HEK293 (cell line): ENCODE data around the gene PCDHAC1.

ENCODE experiments used
- CTCF ChIA-PET: fragments of 350-600 bp; formaldehyde crosslinking; extraction: SDS; loops from one replicate; lab custom pipeline; 2021; ENCODE audit warnings: antibody characterized with exemption; lab: Yijun Ruan, JAX
- POLR2A ChIA-PET: fragments of 300-600 bp; formaldehyde crosslinking; extraction: SDS; loops from one replicate; lab custom pipeline; 2020; ENCODE audit warnings: antibody characterized with exemption, inconsistent platforms; lab: Yijun Ruan, JAX
- H3K27ac ChIP-seq: fragments of 200-500 bp; sonication (Bioruptor generic); 2 replicates; pipeline ENCODE4 v1.5.1; 2014; ENCODE audit warnings: low read depth, low read length, control low read depth, inconsistent platforms; ENCODE audit errors: extremely low read depth
- H3K36me3 ChIP-seq, 2 experiments: fragments of 200-500 bp in 1 of 2; sonication (Bioruptor generic) in 1 of 2; 1 replicate in 1 of 2; 2 replicates in 1 of 2; pipeline ENCODE4 v1.5.1; 2014 to 2017; ENCODE audit warnings: inconsistent platforms in 2 of 2, low read length in 2 of 2; ENCODE audit not compliant: control insufficient read depth in 2 of 2, insufficient read depth in 1 of 2
- H3K4me1 ChIP-seq: fragments of 200-500 bp; sonication (Bioruptor generic); 2 replicates; pipeline ENCODE4 v1.5.1; 2014; ENCODE audit warnings: mild to moderate bottlenecking, low read length, inconsistent platforms; ENCODE audit not compliant: control insufficient read depth, insufficient read depth
- H3K4me3 ChIP-seq: 2 replicates; pipeline ENCODE4 v1.5.1; 2011; ENCODE audit warnings: low read depth, mild to moderate bottlenecking, control low read depth, low read length, moderate library complexity
- H3K9me3 ChIP-seq: fragments of 200-500 bp; sonication (Bioruptor generic); 2 replicates; pipeline ENCODE4 v1.5.1; 2014; ENCODE audit warnings: low read depth, low read length, inconsistent platforms; ENCODE audit not compliant: control insufficient read depth, insufficient read depth
- IKZF3 ChIP-seq: fragments of 450-650 bp; IDR thresholded peaks from 2 replicates; pipeline ENCODE4 v1.5.0; 2018; ENCODE audit warnings: missing biosample characterization, mild to moderate bottlenecking, missing genetic modification characterization, moderate library complexity
- KLF8 ChIP-seq: fragments of 450-650 bp; formaldehyde crosslinking; IDR thresholded peaks from 2 replicates; pipeline ENCODE4 v1.5.1; 2016; ENCODE audit warnings: missing biosample characterization, missing genetic modification characterization
- PRDM1 ChIP-seq: fragments of 450-650 bp; formaldehyde crosslinking; IDR thresholded peaks from 2 replicates; pipeline ENCODE4; 2016; ENCODE audit warnings: missing biosample characterization, missing genetic modification characterization
- SCRT1 ChIP-seq: fragments of 450-650 bp; formaldehyde crosslinking; IDR thresholded peaks from 2 replicates; pipeline ENCODE4 v1.5.1; 2016; ENCODE audit warnings: missing biosample characterization, missing genetic modification characterization, borderline replicate concordance
- SCRT2 ChIP-seq: fragments of 450-650 bp; formaldehyde crosslinking; IDR thresholded peaks from 2 replicates; pipeline ENCODE4 v1.5.1; 2016; ENCODE audit warnings: missing biosample characterization, missing genetic modification characterization
- ZFP41 ChIP-seq: fragments of 450-650 bp; formaldehyde crosslinking; IDR thresholded peaks from 2 replicates; pipeline ENCODE4 v1.5.1; 2016; ENCODE audit warnings: missing biosample characterization, missing genetic modification characterization, borderline replicate concordance
- ZIC2 ChIP-seq: fragments of 450-650 bp; formaldehyde crosslinking; IDR thresholded peaks from 2 replicates; pipeline ENCODE4 v1.5.1; 2016; ENCODE audit warnings: missing biosample characterization, missing genetic modification characterization
- ZNF10 ChIP-seq: fragments of 450-650 bp; formaldehyde crosslinking; IDR thresholded peaks from 2 replicates; pipeline ENCODE4 v1.5.1; 2017; ENCODE audit warnings: missing biosample characterization, missing genetic modification characterization
- ZNF155 ChIP-seq: fragments of 450-650 bp; formaldehyde crosslinking; IDR thresholded peaks from 2 replicates; pipeline ENCODE4 v1.5.1; 2016; ENCODE audit warnings: missing biosample characterization, missing genetic modification characterization
- ZNF184 ChIP-seq: fragments of 450-650 bp; IDR thresholded peaks from 2 replicates; pipeline ENCODE4 v1.5.1; 2018; ENCODE audit warnings: missing biosample characterization, mild to moderate bottlenecking, missing genetic modification characterization
- ZNF2 ChIP-seq: fragments of 450-650 bp; formaldehyde crosslinking; IDR thresholded peaks from 2 replicates; pipeline ENCODE4 v1.5.1; 2016; ENCODE audit warnings: missing biosample characterization, missing genetic modification characterization
- ZNF223 ChIP-seq: fragments of 450-650 bp; formaldehyde crosslinking; IDR thresholded peaks from 2 replicates; pipeline ENCODE4 v1.5.1; 2016; ENCODE audit warnings: missing biosample characterization, missing genetic modification characterization
- ZNF324 ChIP-seq: fragments of 450-650 bp; formaldehyde crosslinking; IDR thresholded peaks from 2 replicates; pipeline ENCODE4 v1.5.1; 2016; ENCODE audit warnings: missing biosample characterization, missing genetic modification characterization
- ZNF335 ChIP-seq: fragments of 450-650 bp; formaldehyde crosslinking; conservative IDR thresholded peaks from 2 replicates; pipeline ENCODE4 v1.5.1; 2016; ENCODE audit warnings: missing biosample characterization, missing genetic modification characterization
- ZNF354C ChIP-seq: fragments of 450-650 bp; formaldehyde crosslinking; IDR thresholded peaks from 2 replicates; pipeline ENCODE4 v1.5.1; 2016; ENCODE audit warnings: missing biosample characterization, missing genetic modification characterization, low read depth, borderline replicate concordance
- ZNF391 ChIP-seq: fragments of 450-650 bp; formaldehyde crosslinking; IDR thresholded peaks from 2 replicates; pipeline ENCODE4 v1.5.1; 2016; ENCODE audit warnings: low read depth, missing biosample characterization, missing genetic modification characterization, borderline replicate concordance
- ZNF48 ChIP-seq: fragments of 450-650 bp; formaldehyde crosslinking; IDR thresholded peaks from 2 replicates; pipeline ENCODE4 v1.5.1; 2016; ENCODE audit warnings: missing biosample characterization, missing genetic modification characterization
- ZNF610 ChIP-seq: fragments of 450-650 bp; formaldehyde crosslinking; IDR thresholded peaks from 2 replicates; pipeline ENCODE4 v1.5.1; 2016; ENCODE audit warnings: missing biosample characterization, missing genetic modification characterization, borderline replicate concordance
- ZNF621 ChIP-seq: fragments of 450-650 bp; formaldehyde crosslinking; IDR thresholded peaks from 2 replicates; pipeline ENCODE4 v1.5.1; 2017; ENCODE audit warnings: missing biosample characterization, missing genetic modification characterization
- ZNF629 ChIP-seq: fragments of 450-650 bp; formaldehyde crosslinking; IDR thresholded peaks from 2 replicates; pipeline ENCODE4 v1.5.1; 2017; ENCODE audit warnings: missing biosample characterization, missing genetic modification characterization
- ZNF654 ChIP-seq: fragments of 450-650 bp; formaldehyde crosslinking; IDR thresholded peaks from 2 replicates; pipeline ENCODE4 v1.5.1; 2016; ENCODE audit warnings: low read depth, missing biosample characterization, missing genetic modification characterization
- ZNF707 ChIP-seq: fragments of 450-650 bp; formaldehyde crosslinking; IDR thresholded peaks from 2 replicates; pipeline ENCODE4 v1.5.1; 2016; ENCODE audit warnings: missing biosample characterization, missing genetic modification characterization
- ZNF837 ChIP-seq: fragments of 450-650 bp; formaldehyde crosslinking; IDR thresholded peaks from 2 replicates; pipeline ENCODE4 v1.5.1; 2016; ENCODE audit warnings: missing biosample characterization, missing genetic modification characterization
- TF ChIP-seq, protein P1 (sequence below): fragments of 450-650 bp; formaldehyde crosslinking; IDR thresholded peaks from 2 replicates; pipeline ENCODE4 v1.5.1; 2016; ENCODE audit warnings: missing biosample characterization, missing genetic modification characterization
- TF ChIP-seq, protein P2 (sequence below): fragments of 450-650 bp; formaldehyde crosslinking; IDR thresholded peaks from 2 replicates; pipeline ENCODE4 v1.5.1; 2016; ENCODE audit warnings: missing biosample characterization, missing genetic modification characterization
- TF ChIP-seq, protein P3 (sequence below): fragments of 450-650 bp; formaldehyde crosslinking; IDR thresholded peaks from 2 replicates; pipeline ENCODE4 v1.5.1; 2016; ENCODE audit warnings: missing biosample characterization, missing genetic modification characterization
- TF ChIP-seq, protein P4 (sequence below): fragments of 450-650 bp; formaldehyde crosslinking; IDR thresholded peaks from 2 replicates; pipeline ENCODE4 v1.5.1; 2016; ENCODE audit warnings: missing biosample characterization, missing genetic modification characterization

PCDHAC1 gene

GRCh38 chr5:140916325-140916724 lies 9.8 kb upstream of the PCDHAC1 start (continued):
- TF ChIP-seq, protein P1, sequence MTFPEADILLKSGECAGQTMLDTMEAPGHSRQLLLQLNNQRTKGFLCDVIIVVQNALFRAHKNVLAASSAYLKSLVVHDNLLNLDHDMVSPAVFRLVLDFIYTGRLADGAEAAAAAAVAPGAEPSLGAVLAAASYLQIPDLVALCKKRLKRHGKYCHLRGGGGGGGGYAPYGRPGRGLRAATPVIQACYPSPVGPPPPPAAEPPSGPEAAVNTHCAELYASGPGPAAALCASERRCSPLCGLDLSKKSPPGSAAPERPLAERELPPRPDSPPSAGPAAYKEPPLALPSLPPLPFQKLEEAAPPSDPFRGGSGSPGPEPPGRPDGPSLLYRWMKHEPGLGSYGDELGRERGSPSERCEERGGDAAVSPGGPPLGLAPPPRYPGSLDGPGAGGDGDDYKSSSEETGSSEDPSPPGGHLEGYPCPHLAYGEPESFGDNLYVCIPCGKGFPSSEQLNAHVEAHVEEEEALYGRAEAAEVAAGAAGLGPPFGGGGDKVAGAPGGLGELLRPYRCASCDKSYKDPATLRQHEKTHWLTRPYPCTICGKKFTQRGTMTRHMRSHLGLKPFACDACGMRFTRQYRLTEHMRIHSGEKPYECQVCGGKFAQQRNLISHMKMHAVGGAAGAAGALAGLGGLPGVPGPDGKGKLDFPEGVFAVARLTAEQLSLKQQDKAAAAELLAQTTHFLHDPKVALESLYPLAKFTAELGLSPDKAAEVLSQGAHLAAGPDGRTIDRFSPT (tag by site-specific recombination), result no peak

- POLR2A ChIA-PET, result no interaction called here
- Histone ChIP-seq H3K27ac (no peak overlapping the region), H3K4me3 (no peak overlapping the region), H3K9me3 (no peaks in the 10 kb centered on the region), H3K36me3 (no peaks in the 10 kb centered on the region), H3K4me1 (no peaks in the 10 kb centered on the region)
- TF ChIP-seq ZNF155, result no peak
- TF ChIP-seq, protein P2, sequence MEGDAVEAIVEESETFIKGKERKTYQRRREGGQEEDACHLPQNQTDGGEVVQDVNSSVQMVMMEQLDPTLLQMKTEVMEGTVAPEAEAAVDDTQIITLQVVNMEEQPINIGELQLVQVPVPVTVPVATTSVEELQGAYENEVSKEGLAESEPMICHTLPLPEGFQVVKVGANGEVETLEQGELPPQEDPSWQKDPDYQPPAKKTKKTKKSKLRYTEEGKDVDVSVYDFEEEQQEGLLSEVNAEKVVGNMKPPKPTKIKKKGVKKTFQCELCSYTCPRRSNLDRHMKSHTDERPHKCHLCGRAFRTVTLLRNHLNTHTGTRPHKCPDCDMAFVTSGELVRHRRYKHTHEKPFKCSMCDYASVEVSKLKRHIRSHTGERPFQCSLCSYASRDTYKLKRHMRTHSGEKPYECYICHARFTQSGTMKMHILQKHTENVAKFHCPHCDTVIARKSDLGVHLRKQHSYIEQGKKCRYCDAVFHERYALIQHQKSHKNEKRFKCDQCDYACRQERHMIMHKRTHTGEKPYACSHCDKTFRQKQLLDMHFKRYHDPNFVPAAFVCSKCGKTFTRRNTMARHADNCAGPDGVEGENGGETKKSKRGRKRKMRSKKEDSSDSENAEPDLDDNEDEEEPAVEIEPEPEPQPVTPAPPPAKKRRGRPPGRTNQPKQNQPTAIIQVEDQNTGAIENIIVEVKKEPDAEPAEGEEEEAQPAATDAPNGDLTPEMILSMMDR (tag by site-specific recombination), result no peak
- no peak for TF ChIP-seq SCRT1 (tag by site-specific recombination)
- no peak for TF ChIP-seq ZNF354C
- TF ChIP-seq ZNF48 (tag by site-specific recombination), result no peak
- TF ChIP-seq, protein P3, sequence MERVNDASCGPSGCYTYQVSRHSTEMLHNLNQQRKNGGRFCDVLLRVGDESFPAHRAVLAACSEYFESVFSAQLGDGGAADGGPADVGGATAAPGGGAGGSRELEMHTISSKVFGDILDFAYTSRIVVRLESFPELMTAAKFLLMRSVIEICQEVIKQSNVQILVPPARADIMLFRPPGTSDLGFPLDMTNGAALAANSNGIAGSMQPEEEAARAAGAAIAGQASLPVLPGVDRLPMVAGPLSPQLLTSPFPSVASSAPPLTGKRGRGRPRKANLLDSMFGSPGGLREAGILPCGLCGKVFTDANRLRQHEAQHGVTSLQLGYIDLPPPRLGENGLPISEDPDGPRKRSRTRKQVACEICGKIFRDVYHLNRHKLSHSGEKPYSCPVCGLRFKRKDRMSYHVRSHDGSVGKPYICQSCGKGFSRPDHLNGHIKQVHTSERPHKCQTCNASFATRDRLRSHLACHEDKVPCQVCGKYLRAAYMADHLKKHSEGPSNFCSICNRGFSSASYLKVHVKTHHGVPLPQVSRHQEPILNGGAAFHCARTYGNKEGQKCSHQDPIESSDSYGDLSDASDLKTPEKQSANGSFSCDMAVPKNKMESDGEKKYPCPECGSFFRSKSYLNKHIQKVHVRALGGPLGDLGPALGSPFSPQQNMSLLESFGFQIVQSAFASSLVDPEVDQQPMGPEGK (tag by site-specific recombination), result no peak
- no peak for TF ChIP-seq ZNF610 (tag by site-specific recombination)
- TF ChIP-seq SCRT2, result no peak
- no peak for TF ChIP-seq ZNF837 (tag by site-specific recombination)
- CTCF ChIA-PET, result interaction anchor here (0.7 to 1.0 kb wide), 2 partner anchors 42 to 54 kb away, joined by 3 to 5 read pairs; partner anchors contain the start of gene PCDHA13
Observed at GRCh38 chr5:140923601-140924000, 2.5 kb upstream of the PCDHAC1 start.

DNA sequence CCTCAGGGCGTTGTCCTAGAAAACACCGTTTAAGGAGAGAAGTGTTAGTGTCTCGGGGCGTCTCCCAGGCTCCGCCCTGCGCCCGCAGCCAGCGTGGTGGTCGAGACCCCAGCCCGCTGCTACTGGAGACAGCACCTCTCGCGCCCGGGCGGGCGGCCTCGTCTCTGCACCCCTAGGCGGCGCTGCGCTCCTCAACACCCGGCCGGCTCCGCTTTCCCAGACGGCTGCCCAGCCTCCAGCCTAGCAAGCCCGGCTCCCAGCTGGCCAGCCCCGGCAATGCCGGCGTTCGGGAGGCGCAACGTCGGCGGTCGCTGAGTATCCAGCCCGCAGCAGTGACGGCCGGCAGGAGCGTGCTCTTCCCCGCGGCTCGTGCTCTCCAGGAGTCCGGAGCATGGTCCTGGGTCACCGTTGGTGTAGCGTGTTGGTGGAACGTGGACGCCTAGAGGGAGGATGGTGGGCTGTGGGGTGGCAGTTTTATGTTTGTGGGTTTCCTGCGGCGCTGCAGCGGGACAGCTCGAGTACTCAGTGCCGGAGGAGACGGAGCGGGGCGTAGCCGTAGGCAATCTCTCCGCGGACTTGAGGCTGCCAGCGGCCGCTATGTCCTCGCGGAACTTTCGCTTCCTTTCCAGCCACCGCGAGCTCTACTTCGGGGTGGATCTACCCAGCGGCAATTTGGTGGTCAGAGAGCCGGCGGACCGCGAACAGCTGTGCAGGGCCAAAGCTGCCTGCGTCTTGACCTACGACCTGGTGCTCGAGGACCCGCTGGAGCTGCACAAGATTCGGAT lies 536 bp downstream of the PCDHAC1 start:
- Histone ChIP-seq H3K27ac (no peak overlapping the region), H3K4me3 (peak overlapping the region; percentile 52), H3K9me3 (no peaks in the 10 kb centered on the region), H3K4me1 (no peaks in the 10 kb centered on the region), H3K36me3 (no peaks in the 10 kb centered on the region)
- POLR2A ChIA-PET, result interaction anchor here (0.7 to 1.6 kb wide), 3 partner anchors 40 to 113 kb away, joined by 3 to 7 read pairs (median 3); partner anchors contain the start of gene PCDHAC2
- CTCF ChIA-PET, result interaction anchor here (0.6 to 3.4 kb wide), 28 partner anchors 8 to 1888 kb away, joined by 3 to 35 read pairs (median 4); partner anchors contain the start of genes PCDHA12 and PCDHA13
- TF ChIP-seq IKZF3 (tag by site-specific recombination), result no peak
- TF ChIP-seq PRDM1, result no peak
- TF ChIP-seq ZNF10 (tag by site-specific recombination), result no peak
- peak; percentile 90 for TF ChIP-seq ZNF2 (tag by site-specific recombination)
- peak; percentile 4; the same call in 1 of the 2 replicates for TF ChIP-seq ZNF654 (tag by site-specific recombination)
- no peak for TF ChIP-seq ZFP41 (tag by site-specific recombination)
- no peak for TF ChIP-seq ZNF184 (tag by site-specific recombination)
- TF ChIP-seq ZNF391 (tag by site-specific recombination), result no peak
- TF ChIP-seq ZNF335, result peak; percentile 50
- peak; percentile 19; the same call in 1 of the 2 replicates for TF ChIP-seq ZNF629
- TF ChIP-seq ZNF324 (tag by site-specific recombination), result 0 out of 2 replicates have a peak, but pooled peaks have one; percentile 24
- no peak for TF ChIP-seq ZNF621 (tag by site-specific recombination)
- peak; percentile 97 for TF ChIP-seq ZIC2
- TF ChIP-seq, protein P4, sequence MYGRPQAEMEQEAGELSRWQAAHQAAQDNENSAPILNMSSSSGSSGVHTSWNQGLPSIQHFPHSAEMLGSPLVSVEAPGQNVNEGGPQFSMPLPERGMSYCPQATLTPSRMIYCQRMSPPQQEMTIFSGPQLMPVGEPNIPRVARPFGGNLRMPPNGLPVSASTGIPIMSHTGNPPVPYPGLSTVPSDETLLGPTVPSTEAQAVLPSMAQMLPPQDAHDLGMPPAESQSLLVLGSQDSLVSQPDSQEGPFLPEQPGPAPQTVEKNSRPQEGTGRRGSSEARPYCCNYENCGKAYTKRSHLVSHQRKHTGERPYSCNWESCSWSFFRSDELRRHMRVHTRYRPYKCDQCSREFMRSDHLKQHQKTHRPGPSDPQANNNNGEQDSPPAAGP (tag by site-specific recombination), result peak; percentile 64; the same call in 1 of the 2 replicates
- no peak for TF ChIP-seq ZNF707 (tag by site-specific recombination)
- 0 out of 2 replicates have a peak, but pooled peaks have one; percentile 7 for TF ChIP-seq ZNF223 (tag by site-specific recombination)
- TF ChIP-seq KLF8 (tag by site-specific recombination), result no peak
